ENCODE data around the gene MYBPHL.

The MYBPHL gene

DNA sequence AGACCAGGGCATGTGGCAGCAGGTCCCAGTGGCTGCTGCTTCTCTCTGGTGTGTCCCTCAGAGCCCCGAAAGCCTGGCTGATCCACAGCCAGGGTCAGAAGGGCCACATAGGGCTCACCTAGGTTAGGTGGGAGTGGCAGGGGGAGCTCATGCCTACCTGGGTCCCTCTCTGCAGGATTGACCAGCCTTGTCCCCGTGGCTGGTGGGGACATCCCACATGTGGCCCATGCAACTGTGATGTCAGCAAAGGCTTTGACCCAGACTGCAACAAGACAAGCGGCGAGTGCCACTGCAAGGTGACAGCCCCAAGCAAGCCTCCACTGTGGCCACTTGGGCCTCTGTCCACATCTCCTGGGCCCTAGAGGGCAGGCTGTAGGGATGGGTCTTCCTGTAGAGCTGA, 41.8 kb downstream of the MYBPHL start:
- H2AFZ ChIP-seq (ENCODE audit: low read length), result no peak overlapping the region

GRCh38 chr1:109264379-109264755, 42.4 kb downstream of the MYBPHL start:
- Histone ChIP-seq H3K4me1 (ENCODE audit: control insufficient read depth in 2 of 2, insufficient read depth in 1 of 2, low read depth in 1 of 2, low read length in 2 of 2) (peaks cover 13 to 17% of the 10 kb centered on the region in 2 donors), H3K4me2 (ENCODE audit: insufficient read depth, low read length, poor library complexity, severe bottlenecking) (no peak overlapping the region), H3K4ac (ENCODE audit: low read length) (no peak overlapping the region), H3K36me3 (replicated peaks in 1 of 2; ENCODE audit: control insufficient read depth in 2 of 2, insufficient read depth in 2 of 2, low read length in 2 of 2) (peaks cover 77 to 90% of the 10 kb centered on the region in 2 donors), H3K9ac (ENCODE audit: low read depth, low read length, poor library complexity) (no peak overlapping the region), H4K91ac (ENCODE audit: low read depth, low read length, poor library complexity) (no peak overlapping the region), H2BK5ac (ENCODE audit: low read length) (no peak overlapping the region), H3K79me1 (ENCODE audit: low read depth, low read length) (peaks cover 16% of the 10 kb centered on the region), H3K9me3 (replicated peaks in 1 of 2; ENCODE audit: control insufficient read depth in 2 of 2, insufficient read depth in 1 of 2, low read depth in 1 of 2, low read length in 2 of 2) (peaks cover 0 to 2% of the 10 kb centered on the region in 2 donors), H2AFZ (ENCODE audit: low read length) (no peak overlapping the region), H3K27me3 (ENCODE audit: control insufficient read depth in 3 of 3, insufficient read depth in 3 of 3, low read depth in 1 of 3, low read length in 3 of 3) (no peaks in the 10 kb centered on the region), H4K8ac (ENCODE audit: low read depth, low read length) (no peak overlapping the region), H2AK5ac (ENCODE audit: low read depth, low read length) (peak overlapping the region; percentile 3), H2BK15ac (ENCODE audit: low read length) (no peak overlapping the region), H3K27ac (replicated peaks; ENCODE audit: low read length) (no peak overlapping the region), H3K14ac (ENCODE audit: low read length) (no peak overlapping the region), H2BK12ac (ENCODE audit: low read length) (no peak overlapping the region), H3K18ac (ENCODE audit: low read length) (no peak overlapping the region), H3K23ac (ENCODE audit: low read depth, low read length, poor library complexity) (peak overlapping the region; percentile 27), H3K4me3 (ENCODE audit: low read length in 2 of 2) (no peak overlapping the region), H2BK120ac (ENCODE audit: low read depth, low read length) (no peak overlapping the region)
- no CpG with 5 or more reads among the region's 9 CpGs for WGBS, 2 donors (ENCODE audit: extremely low coverage in 2 of 2, insufficient read length in 2 of 2, insufficient replicate concordance in 1 of 2)
- no peak for DNase-seq (ENCODE audit: low spot score)

More for the DNA sequence above, 41.8 kb downstream of the MYBPHL start:
- Histone ChIP-seq H2BK5ac (ENCODE audit: low read length) (peak overlapping the region; percentile 4), H2BK12ac (ENCODE audit: low read length) (no peak overlapping the region), H3K4me2 (ENCODE audit: insufficient read depth, low read length, poor library complexity, severe bottlenecking) (no peak overlapping the region), H3K9me3 (replicated peaks in 1 of 2; ENCODE audit: control insufficient read depth in 2 of 2, insufficient read depth in 1 of 2, low read depth in 1 of 2, low read length in 2 of 2) (peaks cover 0 to 2% of the 10 kb centered on the region in 2 donors), H3K9ac (ENCODE audit: low read depth, low read length, poor library complexity) (peak overlapping the region; percentile 66), H3K79me1 (ENCODE audit: low read depth, low read length) (peaks cover 18% of the 10 kb centered on the region), H2BK120ac (ENCODE audit: low read depth, low read length) (no peak overlapping the region), H3K23ac (ENCODE audit: low read depth, low read length, poor library complexity) (no peak overlapping the region), H3K36me3 (replicated peaks in 1 of 2; ENCODE audit: control insufficient read depth in 2 of 2, insufficient read depth in 2 of 2, low read length in 2 of 2) (peaks cover 84 to 95% of the 10 kb centered on the region in 2 donors), H4K8ac (ENCODE audit: low read depth, low read length) (no peak overlapping the region), H3K4ac (ENCODE audit: low read length) (no peak overlapping the region), H2BK15ac (ENCODE audit: low read length) (no peak overlapping the region), H3K27ac (replicated peaks; ENCODE audit: low read length) (no peak overlapping the region), H4K91ac (ENCODE audit: low read depth, low read length, poor library complexity) (no peak overlapping the region), H3K4me3 (ENCODE audit: low read length in 2 of 2) (no peak overlapping the region), H3K27me3 (ENCODE audit: control insufficient read depth in 3 of 3, insufficient read depth in 3 of 3, low read depth in 1 of 3, low read length in 3 of 3) (no peaks in the 10 kb centered on the region), H3K18ac (ENCODE audit: low read length) (no peak overlapping the region), H2AK5ac (ENCODE audit: low read depth, low read length) (no peak overlapping the region), H3K14ac (ENCODE audit: low read length) (no peak overlapping the region), H3K4me1 (ENCODE audit: control insufficient read depth in 2 of 2, insufficient read depth in 1 of 2, low read depth in 1 of 2, low read length in 2 of 2) (peaks cover 8 to 12% of the 10 kb centered on the region in 2 donors)
- no CpG with 5 or more reads among the region's 4 CpGs for WGBS, 2 donors (ENCODE audit: extremely low coverage in 2 of 2, insufficient read length in 2 of 2, insufficient replicate concordance in 1 of 2)
- DNase-seq (ENCODE audit: low spot score), result no peak

GRCh38 chr1:109263597-109264378, 43.0 kb downstream of the MYBPHL start:
- Histone ChIP-seq H2BK12ac (ENCODE audit: low read length) (no peak overlapping the region), H3K4me3 (ENCODE audit: low read length in 2 of 2) (no peak overlapping the region), H3K23ac (ENCODE audit: low read depth, low read length, poor library complexity) (no peak overlapping the region), H3K4me2 (ENCODE audit: insufficient read depth, low read length, poor library complexity, severe bottlenecking) (no peak overlapping the region), H3K27me3 (ENCODE audit: control insufficient read depth in 3 of 3, insufficient read depth in 3 of 3, low read depth in 1 of 3, low read length in 3 of 3) (no peaks in the 10 kb centered on the region), H3K4ac (ENCODE audit: low read length) (peak overlapping the region; percentile 71), H2BK120ac (ENCODE audit: low read depth, low read length) (peak overlapping the region; percentile 77), H3K79me1 (ENCODE audit: low read depth, low read length) (peaks cover 16% of the 10 kb centered on the region), H2BK5ac (ENCODE audit: low read length) (no peak overlapping the region), H2AK5ac (ENCODE audit: low read depth, low read length) (peak overlapping the region; percentile 94), H3K14ac (ENCODE audit: low read length) (no peak overlapping the region), H3K27ac (replicated peaks; ENCODE audit: low read length) (no peak overlapping the region), H4K91ac (ENCODE audit: low read depth, low read length, poor library complexity) (no peak overlapping the region), H3K36me3 (replicated peaks in 1 of 2; ENCODE audit: control insufficient read depth in 2 of 2, insufficient read depth in 2 of 2, low read length in 2 of 2) (peaks cover 75 to 90% of the 10 kb centered on the region in 2 donors), H2BK15ac (ENCODE audit: low read length) (peak overlapping the region; percentile 74), H3K9ac (ENCODE audit: low read depth, low read length, poor library complexity) (peak overlapping the region; percentile 63), H4K8ac (ENCODE audit: low read depth, low read length) (peak overlapping the region; percentile 66), H3K4me1 (ENCODE audit: control insufficient read depth in 2 of 2, insufficient read depth in 1 of 2, low read depth in 1 of 2, low read length in 2 of 2) (peaks cover 19 to 23% of the 10 kb centered on the region in 2 donors), H3K9me3 (replicated peaks in 1 of 2; ENCODE audit: control insufficient read depth in 2 of 2, insufficient read depth in 1 of 2, low read depth in 1 of 2, low read length in 2 of 2) (peaks cover 0 to 2% of the 10 kb centered on the region in 2 donors), H2AFZ (ENCODE audit: low read length) (no peak overlapping the region), H3K18ac (ENCODE audit: low read length) (peak overlapping the region; percentile 84)
- peak; percentile 75 for DNase-seq (ENCODE audit: low spot score)
- WGBS, 2 donors (ENCODE audit: extremely low coverage in 2 of 2, insufficient read length in 2 of 2, insufficient replicate concordance in 1 of 2), result no CpG with 5 or more reads among the region's 29 CpGs

GRCh38 chr1:109263234-109263596, 43.6 kb downstream of the MYBPHL start:
- Histone ChIP-seq H3K27ac (replicated peaks; ENCODE audit: low read length) (no peak overlapping the region), H2BK15ac (ENCODE audit: low read length) (peak overlapping the region; percentile 74), H3K23ac (ENCODE audit: low read depth, low read length, poor library complexity) (peak overlapping the region; percentile 16), H3K36me3 (replicated peaks in 1 of 2; ENCODE audit: control insufficient read depth in 2 of 2, insufficient read depth in 2 of 2, low read length in 2 of 2) (peaks cover 72 to 90% of the 10 kb centered on the region in 2 donors), H3K14ac (ENCODE audit: low read length) (no peak overlapping the region), H3K4me1 (ENCODE audit: control insufficient read depth in 2 of 2, insufficient read depth in 1 of 2, low read depth in 1 of 2, low read length in 2 of 2) (peaks cover 22 to 27% of the 10 kb centered on the region in 2 donors), H3K4me3 (ENCODE audit: low read length in 2 of 2) (no peak overlapping the region), H2BK120ac (ENCODE audit: low read depth, low read length) (peak overlapping the region; percentile 77), H2AFZ (ENCODE audit: low read length) (no peak overlapping the region), H4K91ac (ENCODE audit: low read depth, low read length, poor library complexity) (no peak overlapping the region), H4K8ac (ENCODE audit: low read depth, low read length) (peak overlapping the region; percentile 66), H2AK5ac (ENCODE audit: low read depth, low read length) (peak overlapping the region; percentile 94), H3K4ac (ENCODE audit: low read length) (peak overlapping the region; percentile 71), H3K18ac (ENCODE audit: low read length) (peak overlapping the region; percentile 84), H2BK12ac (ENCODE audit: low read length) (peak overlapping the region; percentile 95), H3K4me2 (ENCODE audit: insufficient read depth, low read length, poor library complexity, severe bottlenecking) (no peak overlapping the region), H3K79me1 (ENCODE audit: low read depth, low read length) (peaks cover 18% of the 10 kb centered on the region), H3K9me3 (replicated peaks in 1 of 2; ENCODE audit: control insufficient read depth in 2 of 2, insufficient read depth in 1 of 2, low read depth in 1 of 2, low read length in 2 of 2) (peaks cover 0 to 2% of the 10 kb centered on the region in 2 donors), H3K9ac (ENCODE audit: low read depth, low read length, poor library complexity) (peak overlapping the region; percentile 63), H2BK5ac (ENCODE audit: low read length) (no peak overlapping the region), H3K27me3 (ENCODE audit: control insufficient read depth in 3 of 3, insufficient read depth in 3 of 3, low read depth in 1 of 3, low read length in 3 of 3) (no peaks in the 10 kb centered on the region)
- no peak for DNase-seq (ENCODE audit: low spot score)
- WGBS, 2 donors (ENCODE audit: extremely low coverage in 2 of 2, insufficient read length in 2 of 2, insufficient replicate concordance in 1 of 2), result no CpG with 5 or more reads among the region's 12 CpGs

Data from neuronal stem cell (in vitro differentiated cells).